UCSD-AML1 (cell line): ENCODE measurements around the gene UPF3A.
"Not testable (repeated sequence)": the region's sequence is repeated elsewhere in the genome, so short reads cannot be mapped to it uniquely, and the experiment has no call there.

ENCODE experiments used
- DNase-seq: peaks from one replicate; lab custom pipeline; 2025; ENCODE audit not compliant: unreplicated experiment; lab: John Stamatoyannopoulos, UW

Gene UPF3A

DNA sequence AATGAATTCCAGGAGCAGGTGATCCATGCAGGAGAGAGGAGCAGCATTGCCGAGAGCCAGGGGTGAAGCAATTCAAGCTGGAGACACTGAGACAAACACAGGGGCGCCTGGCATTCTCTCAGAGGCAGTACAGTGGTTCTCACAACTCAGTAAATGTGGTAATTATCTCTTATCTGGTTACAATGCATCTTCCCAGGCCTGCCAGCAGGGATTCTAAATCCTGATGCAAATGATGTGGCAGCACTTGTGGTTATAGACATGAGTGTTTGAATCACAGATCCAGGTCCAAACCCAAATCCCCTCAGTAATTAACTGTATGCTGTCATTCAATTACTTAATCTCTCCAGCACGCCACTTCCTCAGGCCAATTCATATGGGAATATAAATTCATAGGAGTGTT is 52.5 kb downstream of the UPF3A start:
- DNase-seq = not testable (repeated sequence)

DNA sequence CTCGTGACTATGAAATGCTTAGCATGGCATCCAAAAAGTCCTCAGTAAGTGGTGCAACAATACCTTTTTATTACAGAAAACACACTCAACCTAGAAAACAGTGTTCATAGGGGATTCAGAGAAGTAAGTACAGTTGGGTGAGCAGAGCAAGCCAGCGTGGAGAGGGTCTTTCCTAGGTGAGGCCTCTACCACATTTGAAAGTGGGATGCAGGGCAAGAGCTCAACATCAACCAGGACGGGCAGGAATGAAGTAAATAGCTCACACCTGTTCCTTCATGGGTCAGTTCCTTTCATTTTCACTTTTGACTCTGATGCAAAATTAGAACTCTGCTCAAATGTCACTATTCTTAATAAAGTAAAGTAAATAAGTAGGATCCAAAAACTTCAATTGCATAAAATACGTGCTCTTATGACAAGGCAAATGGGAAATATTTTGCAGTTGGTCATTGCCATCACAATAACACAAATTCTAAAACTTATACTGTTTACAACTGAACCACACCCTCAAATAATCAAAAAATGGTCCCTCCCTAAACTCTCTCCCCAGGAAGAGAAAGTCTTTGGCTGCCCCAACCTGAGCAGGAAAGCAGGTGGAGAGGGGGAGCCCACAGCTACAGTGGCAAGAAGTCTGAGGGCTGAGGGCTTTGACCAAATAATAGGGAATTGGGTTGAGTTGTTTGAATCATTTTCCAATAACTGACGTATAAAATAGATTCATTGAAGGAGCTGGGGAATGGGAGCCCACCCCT is 53.1 kb downstream of the UPF3A start:
- DNase-seq = no peak

DNA sequence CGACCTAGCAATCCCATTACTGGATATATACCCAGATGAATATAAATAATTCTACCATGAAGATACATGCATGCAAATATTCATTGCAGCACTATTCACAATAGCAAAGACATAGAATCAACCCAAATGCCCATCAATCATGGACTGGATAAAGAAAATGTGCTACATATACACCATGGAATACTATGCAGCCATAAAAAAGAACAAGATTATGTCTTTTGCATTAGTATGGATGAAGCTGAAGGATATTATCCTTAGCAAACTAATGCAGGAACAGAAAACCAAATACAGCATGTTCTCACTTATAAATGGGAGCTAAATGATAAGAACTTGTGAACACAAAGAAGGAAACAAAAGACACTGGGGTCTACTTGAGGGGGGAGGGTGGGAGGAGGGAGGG is 55.1 kb downstream of the UPF3A start:
- not testable (repeated sequence) for DNase-seq

DNA sequence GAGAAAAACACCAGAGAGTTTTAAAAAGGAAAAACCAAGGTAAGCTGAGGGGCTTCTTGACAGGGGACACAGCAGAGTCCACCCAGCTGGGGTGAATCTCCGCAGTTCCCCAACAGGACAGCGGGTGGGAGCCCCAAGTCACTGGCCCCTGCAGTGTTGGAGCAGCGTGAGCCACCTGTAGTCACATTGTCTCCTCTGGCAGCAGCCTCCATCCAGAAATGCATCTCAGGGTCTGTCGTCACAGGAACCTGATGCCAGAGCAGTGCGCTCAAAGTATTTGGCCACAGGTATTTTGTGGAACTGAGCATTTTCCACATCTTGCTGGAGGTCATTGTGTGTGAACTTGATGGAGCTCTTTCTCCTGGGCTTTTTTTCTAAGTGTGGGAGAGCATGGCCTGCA is 57.6 kb downstream of the UPF3A start:
- DNase-seq = no peak

DNA sequence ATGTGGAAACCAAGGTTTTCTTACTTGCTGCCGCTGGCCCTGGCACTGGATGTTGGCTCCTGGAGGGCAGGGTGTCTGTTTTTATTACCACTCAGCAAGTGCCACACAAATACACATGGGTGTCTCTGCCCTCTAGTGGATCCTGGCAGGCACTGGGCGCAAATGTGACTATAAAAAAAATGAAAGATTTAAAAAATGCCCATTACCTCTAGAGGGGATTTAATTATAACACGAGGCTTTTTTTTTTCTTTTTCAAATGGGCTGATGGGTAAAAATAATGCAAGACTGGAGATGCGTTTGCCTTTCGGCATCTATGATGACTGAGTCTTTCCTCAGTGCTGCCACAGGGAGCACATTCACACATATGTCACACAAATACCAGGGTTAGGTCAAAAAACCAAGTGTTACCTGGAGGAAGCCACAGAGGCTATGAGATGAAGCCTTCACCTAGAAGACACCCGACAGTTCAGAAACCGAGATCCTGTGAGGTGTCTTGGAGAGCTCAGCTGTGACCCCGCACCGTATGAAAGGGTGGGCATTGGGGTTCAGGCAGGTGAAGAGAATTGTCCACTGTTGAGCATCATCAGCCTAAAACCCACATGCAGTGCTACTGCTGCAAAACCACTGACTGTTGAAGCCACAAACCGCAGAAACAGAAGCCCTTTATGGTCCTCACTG is 58.6 kb downstream of the UPF3A start:
- DNase-seq = peak; percentile 43

DNA sequence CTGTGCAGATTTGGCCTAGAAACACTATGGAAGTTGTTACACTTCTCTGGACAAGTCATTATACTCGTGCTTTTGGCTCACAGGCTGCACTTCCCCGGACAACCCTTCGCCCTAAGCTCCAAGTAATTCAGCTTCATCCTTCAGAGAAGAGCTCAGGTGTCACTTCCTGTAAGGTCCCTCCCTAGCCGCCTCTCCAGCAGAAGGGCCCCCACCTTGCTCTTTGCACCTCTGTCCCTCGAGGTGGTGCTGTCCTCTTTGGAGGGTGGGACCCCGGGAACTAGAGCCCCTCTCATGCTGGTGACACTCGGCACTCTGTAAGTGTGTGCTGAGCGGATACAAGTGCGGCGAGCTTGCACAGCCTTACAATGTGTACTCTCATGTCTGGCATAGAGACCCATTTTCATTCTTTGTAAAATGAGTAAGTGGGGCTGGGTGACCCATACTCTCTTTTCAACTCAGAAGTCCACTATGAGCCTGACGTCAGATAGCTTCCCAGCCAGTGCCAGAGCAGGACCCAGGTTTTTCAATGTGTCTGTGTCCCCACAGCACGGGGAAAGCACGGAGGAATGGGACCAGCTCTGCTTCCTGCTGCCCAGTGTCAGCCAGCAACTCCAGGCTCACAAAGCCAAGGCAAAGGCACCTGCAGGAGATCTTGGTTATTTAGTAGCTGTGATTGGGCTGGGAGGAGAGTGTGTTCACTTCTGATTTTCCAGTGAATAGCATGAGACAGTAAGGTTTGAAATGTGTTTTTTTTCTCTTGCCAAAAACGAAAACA is 59.8 kb downstream of the UPF3A start:
- DNase-seq = no peak

DNA sequence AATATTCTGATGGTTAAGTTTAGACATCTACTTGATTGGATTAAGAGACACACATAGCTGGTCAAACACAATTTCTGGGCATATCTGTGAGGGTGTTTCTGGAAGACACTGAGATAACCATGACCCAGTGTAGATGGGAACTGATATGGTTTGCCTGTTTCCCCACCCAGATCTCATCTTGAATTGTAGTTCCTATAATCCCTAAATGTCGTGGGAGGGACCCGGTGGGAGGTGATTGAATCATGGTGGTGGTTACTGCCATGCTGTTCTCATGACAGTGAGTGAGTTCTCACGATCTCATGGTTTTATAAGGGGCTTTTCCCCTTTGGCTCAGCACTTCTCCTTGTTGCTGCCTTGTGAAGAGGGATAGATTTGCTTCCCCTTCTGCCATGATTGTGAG is 65.9 kb downstream of the UPF3A start:
- DNase-seq = not testable (repeated sequence)

DNA sequence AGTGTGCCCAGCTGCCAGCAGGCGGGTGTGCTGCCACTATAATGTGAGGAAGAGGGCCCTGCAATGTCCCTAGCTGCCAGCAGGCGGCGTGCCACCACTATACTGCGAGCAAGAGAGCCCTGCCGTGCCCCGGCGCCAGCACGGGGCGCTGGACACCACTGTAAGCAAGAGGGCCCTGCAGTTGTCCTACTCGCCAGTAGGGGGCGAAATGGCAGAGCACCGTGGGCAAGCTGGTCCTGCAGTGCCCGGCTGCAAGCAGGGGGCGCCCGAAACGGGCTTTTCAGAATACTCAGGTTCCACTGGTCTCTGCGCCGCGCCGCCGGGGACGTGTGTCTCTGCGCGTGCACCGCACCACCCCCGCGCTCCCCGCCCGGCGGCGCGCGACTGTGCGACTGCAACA is 71.4 kb downstream of the UPF3A start:
- not testable (repeated sequence) for DNase-seq

DNA sequence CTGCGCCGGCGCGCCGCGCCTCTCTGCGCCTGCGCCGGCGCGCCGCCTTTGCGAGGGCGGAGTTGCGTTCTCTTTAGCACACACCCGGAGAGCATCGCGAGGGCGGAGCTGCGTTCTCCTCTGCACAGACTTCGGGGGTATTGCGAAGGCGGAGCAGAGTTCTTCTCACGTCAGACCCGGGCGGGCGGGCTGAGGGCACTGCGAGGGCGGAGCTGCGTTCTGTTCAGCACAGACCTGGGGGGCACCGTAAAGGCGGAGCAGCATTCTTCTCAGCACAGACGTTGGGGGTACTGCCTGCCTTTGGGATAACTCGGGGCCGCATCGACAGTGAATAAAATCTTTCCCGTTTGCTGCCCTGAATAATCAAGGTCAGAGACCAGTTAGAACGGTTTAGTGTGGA is 72.0 kb downstream of the UPF3A start:
- DNase-seq = not testable (repeated sequence)
